Panc1 (cell line): Measurements from ENCODE around the gene KIF21A. TPM values are rescaled to one million over a fixed set of nuclear protein-coding genes. Genes with fewer than 3 reads are reported as not detected.
"Not testable (repeated sequence)": the region's sequence is repeated elsewhere in the genome, so short reads cannot be mapped to it uniquely, and the experiment has no call there.

Experiments used
- ATAC-seq: fragments of 200-7000 bp; cut with Tn5 transposase; 2 replicates; pipeline ENCODE4 v1.9.1; 2020; ENCODE audit warnings: mild to moderate bottlenecking, moderate library complexity
- BruUV-seq: library from RNA; stranded (reverse); fragments of 400-500 nt; replicated peaks from 2 replicates; lab custom pipeline; 2021; lab: Mats Ljungman, UMichigan
- CTCF ChIA-PET: fragments of 300-600 bp; sonication (Branson Sonifier 250); formaldehyde crosslinking; loops from one replicate; lab custom pipeline; 2022; ENCODE audit warnings: antibody characterized with exemption; lab: Charles Lee
- POLR2A ChIA-PET: fragments of 300-600 bp; sonication (Branson Sonifier 250); formaldehyde crosslinking; loops from one replicate; lab custom pipeline; 2022; ENCODE audit warnings: antibody characterized with exemption; lab: Charles Lee
- DNase-seq: peaks from one replicate; pipeline ENCODE4 v3.0.0-alpha.2; 2010; ENCODE audit warnings: low read depth, low spot score
- H3K27ac ChIP-seq: 2 replicates; pipeline ENCODE4 v1.5.1; 2011; ENCODE audit warnings: mild to moderate bottlenecking, low read length, inconsistent platforms
- H3K27me3 ChIP-seq: fragments of 200-500 bp; sonication (Bioruptor generic); 2 replicates; pipeline ENCODE4 v1.6.0; 2014; ENCODE audit warnings: low read length, inconsistent platforms; ENCODE audit not compliant: control insufficient read depth, insufficient read depth
- H3K36me3 ChIP-seq: fragments of 200-500 bp; sonication (Bioruptor generic); 2 replicates; pipeline ENCODE4 v1.5.1; 2014; ENCODE audit warnings: inconsistent platforms, mild to moderate bottlenecking, low read length, moderate library complexity; ENCODE audit not compliant: control insufficient read depth, insufficient read depth
- H3K4me1 ChIP-seq: 2 replicates; pipeline ENCODE4 v1.5.1; 2011; ENCODE audit warnings: inconsistent platforms, mild to moderate bottlenecking, low read length, moderate library complexity; ENCODE audit not compliant: control insufficient read depth, insufficient read depth
- H3K4me3 ChIP-seq, 2 experiments: 2 replicates each; pipeline ENCODE4 v1.5.1; 2011 to 2012; ENCODE audit warnings: low read depth in 2 of 2, low read length in 2 of 2, mild to moderate bottlenecking in 2 of 2, inconsistent platforms in 1 of 2, moderate library complexity in 1 of 2
- H3K9me3 ChIP-seq: fragments of 200-500 bp; sonication (Bioruptor generic); 2 replicates; pipeline ENCODE4 v1.5.1; 2014; ENCODE audit warnings: low read depth, mild to moderate bottlenecking, inconsistent platforms, low read length, moderate library complexity; ENCODE audit not compliant: control insufficient read depth, insufficient read depth
- CTCF ChIP-seq: fragments of 450-650 bp; IDR thresholded peaks from 2 replicates; pipeline ENCODE4 v1.5.1; 2017; ENCODE audit warnings: mild to moderate bottlenecking
- POLR2AphosphoS5 ChIP-seq: IDR thresholded peaks from 2 replicates; pipeline ENCODE4 v1.6.1; 2012; ENCODE audit warnings: mild to moderate bottlenecking, low read depth, low read length, moderate library complexity
- REST ChIP-seq, 2 experiments: IDR thresholded peaks; 2 replicates each; pipeline ENCODE4 v1.6.1; 2011 to 2012; ENCODE audit warnings: low read depth in 2 of 2, control low read depth in 1 of 2, low read length in 1 of 2, mild to moderate bottlenecking in 1 of 2, moderate library complexity in 1 of 2; ENCODE audit not compliant: insufficient read depth in 1 of 2
- SIN3A ChIP-seq: IDR thresholded peaks from 2 replicates; pipeline ENCODE4 v1.6.1; 2012; ENCODE audit warnings: low read depth, mild to moderate bottlenecking, low read length, moderate library complexity, borderline replicate concordance; ENCODE audit not compliant: insufficient read depth
- TCF7L2 ChIP-seq: IDR thresholded peaks from 2 replicates; pipeline ENCODE4 v1.6.1; 2011; ENCODE audit warnings: mild to moderate bottlenecking, low read depth, low read length, inconsistent platforms
- in situ Hi-C: cut with HindIII; loops from 2 replicates; pipeline ENCODE4 v1.10.0; 2016; ENCODE audit warnings: low sequenced_read_pairs, low pct_unique_long_range_greater_than_20kb
- intact Hi-C: fragments of 100-400 bp; cut with micrococcal nuclease; formaldehyde crosslinking; loops from one replicate; pipeline ENCODE4 v1.10.0; 2022; ENCODE audit not compliant: unreplicated experiment
- total RNA-seq: library from RNA; stranded (reverse); gene quantifications from one replicate; pipeline ENCODE4 v1.2.1, GENCODE V29; 2021; ENCODE audit not compliant: unreplicated experiment

KIF21A gene
- total RNA-seq, 1 experiment from 2014 or later, result 25.6 TPM

GRCh38 chr12:39297891-39298290 is 145.0 kb downstream of the KIF21A start:
- in situ Hi-C loops, result no loop called here
- no peak overlapping the region for H3K4me3 ChIP-seq
- H3K4me1 ChIP-seq, result no peaks in the 10 kb centered on the region
- no peak for TF ChIP-seq SIN3A
- no peak for TF ChIP-seq CTCF
- TF ChIP-seq REST (IDR thresholded peaks at IDR 0.05; ENCODE audit: insufficient read depth in 1 of 2, low read depth in 2 of 2, low read length in 1 of 2), result no peak
- no peak for TF ChIP-seq POLR2AphosphoS5
- no peak for TF ChIP-seq TCF7L2
- H3K27ac ChIP-seq, result no peak overlapping the region
- H3K36me3 ChIP-seq, result no peaks in the 10 kb centered on the region
- intact Hi-C loops, result no loop called here
- ChIA-PET POLR2A (no interaction called here), CTCF (no interaction called here)
- no peak for ATAC-seq
- BruUV-seq, result no TSS peak
- H3K27me3 ChIP-seq, result no peaks in the 10 kb centered on the region
- no peak for DNase-seq
- no peaks in the 10 kb centered on the region for H3K9me3 ChIP-seq

DNA sequence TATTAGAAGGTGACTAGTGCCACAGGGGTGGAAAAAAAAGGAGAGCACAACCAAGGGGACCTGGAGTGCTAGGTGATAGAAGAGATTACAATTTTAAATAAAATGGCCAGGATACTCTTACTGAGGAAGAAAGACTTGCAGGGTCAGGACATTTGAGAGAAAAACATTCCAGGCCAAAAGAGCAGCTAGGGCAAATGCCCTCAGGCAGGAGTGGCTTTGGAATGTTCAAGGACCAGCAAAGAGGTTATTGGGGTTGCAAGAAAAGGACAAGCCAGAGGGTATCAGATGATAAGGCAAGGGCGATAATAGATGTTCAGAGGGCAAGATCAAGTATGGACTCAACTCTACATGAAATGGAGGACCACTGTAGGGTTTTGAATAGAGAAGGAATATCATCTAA is 146.4 kb downstream of the KIF21A start:
- ATAC-seq (no peak), DNase-seq (no peak)
- H3K4me3 ChIP-seq, result no peak overlapping the region
- no peaks in the 10 kb centered on the region for H3K9me3 ChIP-seq
- intact Hi-C loops, result no loop called here
- no peaks in the 10 kb centered on the region for H3K27me3 ChIP-seq
- no peaks in the 10 kb centered on the region for H3K4me1 ChIP-seq
- POLR2A ChIA-PET, result no interaction called here
- in situ Hi-C loops, result no loop called here
- no TSS peak for BruUV-seq
- H3K27ac ChIP-seq, result no peak overlapping the region
- no peaks in the 10 kb centered on the region for H3K36me3 ChIP-seq
- TF ChIP-seq REST (IDR thresholded peaks at IDR 0.05; ENCODE audit: insufficient read depth in 1 of 2, low read depth in 2 of 2, low read length in 1 of 2) (no peak), TCF7L2 (no peak)
- CTCF ChIA-PET, result no interaction called here

DNA sequence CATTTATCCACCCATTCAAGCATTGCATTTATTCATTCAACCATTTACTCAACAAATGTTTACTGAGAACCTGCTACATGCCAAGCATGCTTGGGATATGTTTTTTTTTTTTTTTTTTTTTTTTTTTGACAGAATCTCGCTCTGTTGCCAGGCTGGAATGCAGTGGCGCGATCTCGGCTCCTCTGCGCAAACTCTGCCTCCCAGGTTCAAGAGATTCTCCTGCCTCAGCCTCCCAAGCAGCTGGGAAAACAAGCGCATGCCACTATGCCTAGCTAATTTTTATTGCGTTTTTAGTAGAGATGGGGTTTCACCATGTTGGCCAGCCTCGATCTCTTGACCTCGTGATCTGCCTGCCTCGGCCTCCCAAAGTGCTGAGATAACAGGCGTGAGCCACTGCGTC is 147.3 kb downstream of the KIF21A start:
- H3K4me1 ChIP-seq, H3K27me3 ChIP-seq, BruUV-seq, CTCF ChIA-PET, H3K27ac ChIP-seq, H3K36me3 ChIP-seq, H3K9me3 ChIP-seq, POLR2A ChIA-PET, H3K4me3 ChIP-seq, in situ Hi-C loops, ATAC-seq, intact Hi-C loops, DNase-seq: not testable (repeated sequence)
